HepG2 (cell line): Measurements from ENCODE around the gene GHRHR. TPM values are rescaled to one million over a fixed set of nuclear protein-coding genes. Genes with fewer than 3 reads are reported as not detected.

Source experiments
- ATAC-seq: fragments of 200-7000 bp; cut with Tn5 transposase; 3 replicates; pipeline ENCODE4 v1.9.1; 2020; ENCODE audit warnings: mild to moderate bottlenecking, moderate library complexity
- BruUV-seq: library from RNA; stranded (reverse); fragments of 400-500 nt; replicated peaks from 2 replicates; lab custom pipeline; 2021; lab: Mats Ljungman, UMichigan
- CTCF ChIA-PET: fragments of 300-600 bp; formaldehyde crosslinking; extraction: SDS; loops from one replicate; lab custom pipeline; 2021; ENCODE audit warnings: low total read pairs, inconsistent platforms, low intra/inter-chr PET ratio; lab: Yijun Ruan, JAX
- POLR2A ChIA-PET: fragments of 350-600 bp; sonication (Branson Sonifier 250); formaldehyde crosslinking; loops from one replicate; lab custom pipeline; 2020; ENCODE audit warnings: antibody characterized with exemption, inconsistent platforms; lab: Yijun Ruan, JAX
- DNase-seq: peaks from one replicate; pipeline ENCODE4 v3.0.0-alpha.2; 2015; ENCODE audit warnings: low spot score
- FAIRE-seq: peaks from 3 replicates; lab custom pipeline; 2011; peaks lifted over from hg19 to GRCh38; lab: Jason Lieb, UNC
- H2AFZ ChIP-seq: one replicate; pipeline ENCODE4 v1.6.1; 2011; ENCODE audit warnings: low read length, inconsistent platforms
- H3K27ac ChIP-seq: fragments of 300-600 bp; 3 replicates; pipeline ENCODE4 v1.8.0; 2011; ENCODE audit warnings: mixed run types, mild to moderate bottlenecking, mixed read lengths, low read length, inconsistent platforms; ENCODE audit not compliant: insufficient read depth; ENCODE audit errors: extremely low read length
- H3K27me3 ChIP-seq, 2 experiments: fragments of 200-600 bp in 1 of 2; 2 replicates in 1 of 2; 3 replicates in 1 of 2; pipeline versions ENCODE4 v1.6.0 to v1.8.0; 2011; ENCODE audit warnings: low read length in 2 of 2, mild to moderate bottlenecking in 2 of 2, moderate library complexity in 2 of 2, inconsistent platforms in 1 of 2; ENCODE audit not compliant: insufficient read depth in 2 of 2, control insufficient read depth in 1 of 2
- H3K36me3 ChIP-seq, 2 experiments: fragments of 200-600 bp in 1 of 2; replicated peaks in 1 of 2; 2 replicates in 1 of 2; 3 replicates in 1 of 2; pipeline versions ENCODE4 v1.5.1 to v1.8.0; 2011; ENCODE audit warnings: low read length in 2 of 2, inconsistent platforms in 1 of 2; ENCODE audit not compliant: insufficient read depth in 2 of 2, control insufficient read depth in 1 of 2
- H3K4me1 ChIP-seq: 2 replicates; pipeline ENCODE4 v1.5.1; 2012; ENCODE audit warnings: low read length, inconsistent platforms; ENCODE audit not compliant: insufficient read depth
- H3K4me2 ChIP-seq: 2 replicates; pipeline ENCODE4 v1.6.0; 2011; ENCODE audit warnings: low read depth, low read length, inconsistent platforms
- H3K4me3 ChIP-seq, 3 experiments: fragments of 200-600 bp in 1 of 3; sonication (generic), shearing (Covaris generic) in 1 of 3; replicated peaks in 1 of 3; 2 replicates each; pipeline ENCODE4 v1.5.1; 2011 to 2016; ENCODE audit warnings: low read length in 3 of 3, inconsistent platforms in 2 of 3, low read depth in 2 of 3, mild to moderate bottlenecking in 2 of 3, control low read depth in 1 of 3, mixed read lengths in 1 of 3; ENCODE audit not compliant: insufficient read depth in 1 of 3
- H3K79me2 ChIP-seq: one replicate; pipeline ENCODE4 v1.6.1; 2011; ENCODE audit warnings: low read length, inconsistent platforms; ENCODE audit not compliant: insufficient read depth
- H3K9ac ChIP-seq: 2 replicates; pipeline ENCODE4 v1.6.0; 2011; ENCODE audit warnings: mild to moderate bottlenecking, low read depth, low read length, inconsistent platforms; ENCODE audit not compliant: insufficient read depth
- H3K9me3 ChIP-seq: 2 replicates; pipeline ENCODE4 v1.5.1; 2012; ENCODE audit warnings: mild to moderate bottlenecking, low read length
- H4K20me1 ChIP-seq: 2 replicates; pipeline ENCODE4 v1.6.0; 2011; ENCODE audit warnings: inconsistent platforms, mild to moderate bottlenecking, low read length, moderate library complexity; ENCODE audit not compliant: insufficient read depth
- CBX1 ChIP-seq: IDR thresholded peaks from one replicate; pipeline ENCODE4 v1.6.1; 2016; ENCODE audit warnings: antibody characterized with exemption, low read depth
- FUBP1 ChIP-seq: sonication (generic); formaldehyde crosslinking; IDR thresholded peaks from 2 replicates; pipeline ENCODE4 v1.5.1; 2020; ENCODE audit warnings: missing genetic modification reagents, mild to moderate bottlenecking, borderline replicate concordance
- MTERF4 ChIP-seq: sonication (generic); formaldehyde crosslinking; IDR thresholded peaks from 2 replicates; pipeline ENCODE4 v1.8.0; 2023; ENCODE audit warnings: mild to moderate bottlenecking, missing genetic modification reagents
- NFAT5 ChIP-seq: sonication (generic); formaldehyde crosslinking; IDR thresholded peaks from 2 replicates; pipeline ENCODE4 v1.4.0; 2020; ENCODE audit warnings: missing genetic modification reagents
- PLRG1 ChIP-seq: fragments of 450-650 bp; conservative IDR thresholded peaks from 2 replicates; pipeline ENCODE4 v1.6.1; 2016
- TCF7 ChIP-seq: sonication (generic); IDR thresholded peaks from 2 replicates; pipeline ENCODE4 v1.6.1; 2016; ENCODE audit warnings: antibody characterized with exemption, low read depth
- THAP8 ChIP-seq: sonication (generic); formaldehyde crosslinking; IDR thresholded peaks from 2 replicates; pipeline ENCODE4 v1.5.1; 2020; ENCODE audit warnings: missing genetic modification reagents, mild to moderate bottlenecking, borderline replicate concordance
- TRIM22 ChIP-seq: fragments of 450-650 bp; IDR thresholded peaks from 2 replicates; pipeline ENCODE4 v1.6.1; 2017
- ZNF124 ChIP-seq: sonication (generic); formaldehyde crosslinking; IDR thresholded peaks from 2 replicates; pipeline ENCODE4 v1.4.0; 2020; ENCODE audit warnings: missing genetic modification reagents
- WGBS: methylation state at CpG from one replicate; pipeline ENCODE4 v1.1.6; 2017; ENCODE audit warnings: low lambda C conversion rate; 5-methylcytosine and 5-hydroxymethylcytosine counted together
- in situ Hi-C: cut with HindIII; loops from 2 replicates; pipeline ENCODE4 v1.10.0; 2017; ENCODE audit warnings: low pct_unique_long_range_greater_than_20kb; ENCODE audit not compliant: extremely low pct_ligation_motif_present
- intact Hi-C: fragments of 100-400 bp; cut with micrococcal nuclease; formaldehyde crosslinking; loops from one replicate; pipeline ENCODE4 v1.10.0; 2022; ENCODE audit not compliant: unreplicated experiment
- polyA plus RNA-seq, 8 experiments: library from polyadenylated mRNA; depleted of rRNA in 3 of 8; stranded (reverse) in 7 of 8; unstranded in 1 of 8; fragments of >200 nt; fragmentation: Illumina TruSeq in 4 of 8; extraction: Trizol in 4 of 8; gene quantifications; 2 replicates each; pipeline versions ENCODE4 v1.2.1 to v1.2.3, GENCODE V29; 2011 to 2016; ENCODE audit warnings: low read depth in 4 of 8, missing spikeins in 1 of 8, mixed read lengths in 1 of 8; ENCODE audit not compliant: insufficient read depth in 1 of 8
- total RNA-seq, 5 experiments: library from RNA; depleted of rRNA; stranded (reverse); fragments of >200 nt; fragmentation: Illumina TruSeq; extraction: Trizol; gene quantifications; 2 replicates each; pipeline ENCODE4 v1.2.3, GENCODE V29; 2016; ENCODE audit warnings: low read depth in 1 of 5

Gene GHRHR
- total and polyA plus RNA-seq, 2 of the 13 experiments (the other 11 are each of a cell fraction or from before 2014, with no cell fraction given): not detected

- TF ChIP-seq TRIM22 (no peak), NFAT5 (CRISPR knock-in tag) (no peak), CBX1 (no peak), TCF7 (no peak), ZNF124 (no peak)
Observed at GRCh38 chr7:30921540-30922401, 42.0 kb upstream of the GHRHR start (continued).

GRCh38 chr7:30922596-30922995 is 41.2 kb upstream of the GHRHR start:
- ATAC-seq (no peak), FAIRE-seq (no peak), DNase-seq (no peak)
- H2AFZ ChIP-seq: no peak overlapping the region
- no peaks in the 10 kb centered on the region for H3K36me3 ChIP-seq
- WGBS: 42% methylated on average over 5 of the region's 9 CpGs
- H3K79me2 ChIP-seq: no peaks in the 10 kb centered on the region
- H3K9ac ChIP-seq: no peak overlapping the region
- no TSS peak for BruUV-seq
- H3K27ac ChIP-seq: no peak overlapping the region
- peaks cover 0 to 2% of the 10 kb centered on the region in 2 experiments; a peak in 2 of 5 replicates for H3K27me3 ChIP-seq
- H3K9me3 ChIP-seq: no peaks in the 10 kb centered on the region
- in situ Hi-C loops (no loop called here), intact Hi-C loops (no loop called here)
- POLR2A ChIA-PET: no interaction called here
- no peaks in the 10 kb centered on the region for H4K20me1 ChIP-seq
- CTCF ChIA-PET: no interaction called here
- H3K4me1 ChIP-seq: no peaks in the 10 kb centered on the region
- H3K4me2 ChIP-seq: no peak overlapping the region
- no peak overlapping the region for H3K4me3 ChIP-seq
- TF ChIP-seq MTERF4 (no peak), PLRG1 (no peak), THAP8 (CRISPR knock-in tag) (no peak), FUBP1 (CRISPR knock-in tag) (no peak)
